GM19324 (cell line): ENCODE measurements around the gene SLC35G1.

ENCODE experiments used
- ATAC-seq: cut with Tn5 transposase; IDR thresholded peaks from one replicate; pipeline ENCODE4 v1.9.1; 2021; ENCODE audit warnings: mild to moderate bottlenecking, moderate library complexity; ENCODE audit not compliant: unreplicated experiment, low FRiP score

Gene SLC35G1

DNA sequence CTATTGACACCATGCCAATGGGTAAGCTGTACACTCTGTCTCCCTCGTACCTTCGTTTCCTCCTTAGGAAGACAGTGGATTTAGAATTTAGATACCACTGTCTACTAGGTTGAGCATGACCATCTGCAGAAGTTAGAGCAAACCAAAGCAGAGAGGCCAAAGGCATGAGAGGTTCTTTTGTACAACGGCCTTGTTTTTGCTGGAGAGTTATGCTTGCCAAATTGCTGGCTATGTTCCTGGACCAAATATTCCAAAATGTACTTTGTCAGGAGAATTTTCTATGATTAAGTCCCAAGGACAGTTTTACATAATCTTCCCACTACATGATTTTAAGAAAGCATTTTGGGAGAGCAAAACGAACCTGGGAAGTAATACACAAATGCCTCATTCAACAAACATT, 52.0 kb downstream of the SLC35G1 start:
- ATAC-seq: no peak

DNA sequence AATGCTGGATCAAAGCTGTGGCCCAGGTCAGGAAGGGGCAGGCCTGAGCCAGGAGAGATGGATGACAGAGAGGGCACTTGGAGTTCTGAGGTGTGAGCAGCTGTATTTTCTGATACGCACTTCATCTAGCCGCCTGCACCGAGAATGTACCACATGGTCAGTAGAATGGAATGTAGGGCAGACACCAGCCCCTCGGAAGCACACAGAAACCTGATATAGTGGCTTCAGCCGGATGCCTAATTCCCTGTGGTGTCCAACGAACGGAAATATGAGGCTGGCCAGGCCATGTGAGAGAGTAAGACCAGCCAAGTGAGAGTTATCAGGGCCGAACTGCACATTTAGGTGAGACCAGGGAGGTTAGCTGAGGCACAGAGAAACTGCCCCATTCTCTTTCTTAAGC, 53.3 kb downstream of the SLC35G1 start:
- ATAC-seq: no peak

DNA sequence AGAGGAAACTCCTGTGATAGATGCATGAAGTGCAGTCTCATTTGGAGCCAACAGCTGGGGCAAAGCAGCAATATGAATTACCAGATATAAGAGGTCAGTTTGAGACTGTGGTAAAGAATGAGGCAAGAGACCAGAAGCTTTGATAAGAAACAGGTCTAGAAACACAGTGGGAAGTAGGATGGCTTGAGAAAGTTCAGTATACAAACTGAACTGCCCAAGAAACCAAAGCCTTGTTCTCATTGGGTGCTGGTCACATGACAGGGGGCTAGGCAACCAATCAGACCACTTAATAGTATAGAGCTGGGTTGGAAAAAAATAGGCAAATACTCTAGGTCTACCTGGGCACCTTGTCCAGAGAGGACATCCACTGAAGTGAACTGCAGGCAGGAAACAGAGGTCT, 53.7 kb downstream of the SLC35G1 start:
- ATAC-seq: no peak

DNA sequence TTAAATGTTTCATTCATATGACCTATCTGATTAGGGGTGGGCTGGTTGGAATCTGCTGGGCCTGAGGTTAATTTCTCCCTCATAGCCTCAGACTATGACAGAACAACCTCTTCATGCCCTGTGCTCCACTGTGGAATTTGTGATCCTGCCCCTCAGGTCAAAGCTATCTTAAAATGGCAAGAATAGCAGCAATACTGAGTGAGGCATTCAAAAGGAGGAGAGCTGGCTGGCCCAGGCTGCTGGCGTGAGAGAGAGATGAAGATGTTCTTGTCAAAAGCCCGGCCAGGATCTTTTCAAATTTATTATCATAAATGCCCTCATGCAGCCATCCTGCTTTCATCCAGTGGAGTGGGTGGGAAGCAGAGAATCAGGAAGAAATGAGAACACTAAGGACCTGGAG, 58.1 kb downstream of the SLC35G1 start:
- ATAC-seq: no peak
